ENCODE data around the gene CES2.
"Not testable (repeated sequence)": the region's sequence is repeated elsewhere in the genome, so short reads cannot be mapped to it uniquely, and the experiment has no call there.

The CES2 gene

DNA sequence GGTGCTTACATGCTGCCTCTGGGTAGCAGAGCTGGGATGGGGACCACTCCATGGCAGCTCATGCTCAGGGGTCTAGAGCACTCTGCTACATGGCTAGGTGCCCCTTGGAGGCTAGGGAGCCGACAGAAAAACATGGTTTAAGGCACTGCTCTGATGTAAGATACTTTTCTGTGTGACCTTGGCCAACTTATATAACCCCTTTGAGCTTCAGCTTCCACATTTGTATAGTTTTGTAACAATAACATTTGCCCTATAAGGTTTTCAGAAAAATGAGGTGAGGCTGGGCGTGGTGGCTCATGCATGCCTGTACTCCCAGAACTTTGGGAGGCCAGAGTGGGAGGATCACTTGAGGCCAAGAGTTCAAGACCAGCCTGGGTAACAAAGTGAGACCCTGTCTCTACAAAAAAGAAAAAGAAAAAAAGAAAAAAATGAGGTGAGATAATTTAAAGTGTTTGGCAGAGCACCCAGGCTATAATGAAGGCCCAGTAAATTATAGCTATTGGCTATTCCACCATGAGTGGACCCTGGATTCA, 56.3 kb downstream of the CES2 start:
- no peak for DNase-seq

DNA sequence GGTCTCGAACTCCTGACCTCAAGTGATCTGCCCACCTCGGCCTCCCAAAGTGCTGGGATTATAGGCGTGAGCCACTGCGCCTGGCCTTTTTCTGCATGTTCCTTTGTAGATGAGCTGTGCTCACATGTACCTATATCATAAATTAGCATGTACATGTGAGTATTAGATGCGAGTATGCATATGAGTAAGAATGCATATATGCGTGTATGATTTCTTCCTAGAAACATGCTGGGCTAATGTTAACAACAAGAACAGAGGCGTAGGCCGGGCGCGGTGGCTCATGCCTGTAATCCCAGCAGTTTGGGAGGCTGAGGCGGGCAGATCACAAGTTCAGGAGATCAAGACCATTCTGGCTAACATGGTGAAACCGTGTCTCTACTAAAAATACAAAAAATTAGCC, 58.2 kb downstream of the CES2 start:
- DNase-seq, result not testable (repeated sequence)
